Measurements from ENCODE around the gene INSL3.

The INSL3 gene

GRCh38 chr19:17831419-17831888 lies 10.1 kb upstream of the INSL3 start:
- Histone ChIP-seq H3K4me2 (ENCODE audit: low read length) (no peak overlapping the region), H3K9me3 (ENCODE audit: control insufficient read depth, insufficient read depth, low read length) (peaks cover 4% of the 10 kb centered on the region; the same call in 1 of the 2 replicates), H3K9me2 (replicated peaks; ENCODE audit: control insufficient read depth, low read length) (no peaks in the 10 kb centered on the region), H3K79me2 (ENCODE audit: control insufficient read depth, low read length) (no peaks in the 10 kb centered on the region), H3K27ac (ENCODE audit: low read depth, low read length) (no peak overlapping the region), H3F3A (ENCODE audit: control insufficient read depth, insufficient read depth) (no peaks in the 10 kb centered on the region), H4K20me1 (ENCODE audit: control insufficient read depth, insufficient read depth, low read depth, low read length) (no peaks in the 10 kb centered on the region), H3K4me3 (ENCODE audit: low read length) (no peak overlapping the region), H3K27me3 (ENCODE audit: control insufficient read depth, low read length) (no peaks in the 10 kb centered on the region), H3K36me3 (ENCODE audit: control insufficient read depth, low read length) (no peaks in the 10 kb centered on the region), H3K4me1 (ENCODE audit: control insufficient read depth, low read length) (no peaks in the 10 kb centered on the region)
- TF ChIP-seq, protein P1, sequence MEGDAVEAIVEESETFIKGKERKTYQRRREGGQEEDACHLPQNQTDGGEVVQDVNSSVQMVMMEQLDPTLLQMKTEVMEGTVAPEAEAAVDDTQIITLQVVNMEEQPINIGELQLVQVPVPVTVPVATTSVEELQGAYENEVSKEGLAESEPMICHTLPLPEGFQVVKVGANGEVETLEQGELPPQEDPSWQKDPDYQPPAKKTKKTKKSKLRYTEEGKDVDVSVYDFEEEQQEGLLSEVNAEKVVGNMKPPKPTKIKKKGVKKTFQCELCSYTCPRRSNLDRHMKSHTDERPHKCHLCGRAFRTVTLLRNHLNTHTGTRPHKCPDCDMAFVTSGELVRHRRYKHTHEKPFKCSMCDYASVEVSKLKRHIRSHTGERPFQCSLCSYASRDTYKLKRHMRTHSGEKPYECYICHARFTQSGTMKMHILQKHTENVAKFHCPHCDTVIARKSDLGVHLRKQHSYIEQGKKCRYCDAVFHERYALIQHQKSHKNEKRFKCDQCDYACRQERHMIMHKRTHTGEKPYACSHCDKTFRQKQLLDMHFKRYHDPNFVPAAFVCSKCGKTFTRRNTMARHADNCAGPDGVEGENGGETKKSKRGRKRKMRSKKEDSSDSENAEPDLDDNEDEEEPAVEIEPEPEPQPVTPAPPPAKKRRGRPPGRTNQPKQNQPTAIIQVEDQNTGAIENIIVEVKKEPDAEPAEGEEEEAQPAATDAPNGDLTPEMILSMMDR (IDR thresholded peaks at IDR 0.05; ENCODE audit: low read depth, low read length, poor library complexity, severe bottlenecking): no peak
- TF ChIP-seq EZH2phosphoT487 (IDR thresholded peaks at IDR 0.05; ENCODE audit: borderline replicate concordance, low read length): no peak

GRCh38 chr19:17830567-17831418 lies 9.5 kb upstream of the INSL3 start:
- Histone ChIP-seq H3K27me3 (ENCODE audit: control insufficient read depth, low read length) (no peaks in the 10 kb centered on the region), H3K9me3 (ENCODE audit: control insufficient read depth, insufficient read depth, low read length) (peaks cover 4% of the 10 kb centered on the region; the same call in 1 of the 2 replicates), H3K9me2 (replicated peaks; ENCODE audit: control insufficient read depth, low read length) (no peaks in the 10 kb centered on the region), H4K20me1 (ENCODE audit: control insufficient read depth, insufficient read depth, low read depth, low read length) (no peaks in the 10 kb centered on the region), H3K79me2 (ENCODE audit: control insufficient read depth, low read length) (no peaks in the 10 kb centered on the region), H3K4me1 (ENCODE audit: control insufficient read depth, low read length) (no peaks in the 10 kb centered on the region), H3K4me3 (ENCODE audit: low read length) (no peak overlapping the region), H3K27ac (ENCODE audit: low read depth, low read length) (no peak overlapping the region), H3F3A (ENCODE audit: control insufficient read depth, insufficient read depth) (no peaks in the 10 kb centered on the region), H3K36me3 (ENCODE audit: control insufficient read depth, low read length) (no peaks in the 10 kb centered on the region), H3K4me2 (ENCODE audit: low read length) (no peak overlapping the region)
- TF ChIP-seq, protein P1 (IDR thresholded peaks at IDR 0.05; ENCODE audit: low read depth, low read length, poor library complexity, severe bottlenecking): no peak
- TF ChIP-seq EZH2phosphoT487 (IDR thresholded peaks at IDR 0.05; ENCODE audit: borderline replicate concordance, low read length): no peak

- no peaks in the 10 kb centered on the region for H3K36me3 ChIP-seq (ENCODE audit: control insufficient read depth, low read length)
- no peaks in the 10 kb centered on the region for H3F3A ChIP-seq (ENCODE audit: control insufficient read depth, insufficient read depth)
- H3K4me3 ChIP-seq (ENCODE audit: low read length): no peak overlapping the region
- H3K9me3 ChIP-seq (ENCODE audit: control insufficient read depth, insufficient read depth, low read length): peaks cover 4% of the 10 kb centered on the region; the same call in 1 of the 2 replicates
- H3K4me1 ChIP-seq (ENCODE audit: control insufficient read depth, low read length): no peaks in the 10 kb centered on the region
- H3K9me2 ChIP-seq (replicated peaks; ENCODE audit: control insufficient read depth, low read length): no peaks in the 10 kb centered on the region
- H3K4me2 ChIP-seq (ENCODE audit: low read length): no peak overlapping the region
- no peaks in the 10 kb centered on the region for H4K20me1 ChIP-seq (ENCODE audit: control insufficient read depth, insufficient read depth, low read depth, low read length)
- no peaks in the 10 kb centered on the region for H3K27me3 ChIP-seq (ENCODE audit: control insufficient read depth, low read length)
- no peak for TF ChIP-seq EZH2phosphoT487 (IDR thresholded peaks at IDR 0.05; ENCODE audit: borderline replicate concordance, low read length)
- TF ChIP-seq, protein P1 (IDR thresholded peaks at IDR 0.05; ENCODE audit: low read depth, low read length, poor library complexity, severe bottlenecking): no peak
- no peaks in the 10 kb centered on the region for H3K79me2 ChIP-seq (ENCODE audit: control insufficient read depth, low read length)
- H3K27ac ChIP-seq (ENCODE audit: low read depth, low read length): no peak overlapping the region
These were observed 8.7 kb upstream of the INSL3 start for GRCh38 chr19:17829855-17830566.
